Spleen (tissue), 11 donors: ENCODE data around the gene EML6. TPM values are rescaled to one million over a fixed set of nuclear protein-coding genes. Genes with fewer than 3 reads are reported as not detected.

ENCODE experiments used
- DNase-seq: peaks from one replicate; pipeline ENCODE4 v3.0.0-alpha.2; 2020
- H3K27ac ChIP-seq, 8 donors: fragments of 200-600 bp; sonication (generic) in 7 of 8; 1 replicate in 4 of 8; 2 replicates in 4 of 8; pipeline versions ENCODE4 v1.5.0 to v1.8.0; 2016 to 2021; ENCODE audit warnings: inconsistent platforms in 4 of 8, mild to moderate bottlenecking in 4 of 8, moderate library complexity in 1 of 8
- H3K27me3 ChIP-seq, 7 donors: fragments of 200-600 bp; sonication (generic) in 6 of 7; replicated peaks in 1 of 7; 1 replicate in 4 of 7; 2 replicates in 3 of 7; pipeline versions ENCODE4 v1.5.0 to v1.8.0; 2016 to 2021; ENCODE audit warnings: inconsistent platforms in 3 of 7, mild to moderate bottlenecking in 1 of 7
- H3K36me3 ChIP-seq, 6 donors: fragments of 200-600 bp; sonication (generic) in 5 of 6; 1 replicate in 4 of 6; 2 replicates in 2 of 6; pipeline versions ENCODE4 v1.5.0 to v1.8.0; 2016 to 2021; ENCODE audit warnings: inconsistent platforms in 2 of 6
- H3K4me1 ChIP-seq, 6 donors: fragments of 200-600 bp; sonication (generic) in 5 of 6; 1 replicate in 3 of 6; 2 replicates in 3 of 6; pipeline versions ENCODE4 v1.5.0 to v1.8.0; 2016 to 2021; ENCODE audit warnings: inconsistent platforms in 3 of 6
- H3K4me3 ChIP-seq, 8 donors: fragments of 200-600 bp; sonication (generic) in 7 of 8; 1 replicate in 4 of 8; 2 replicates in 4 of 8; pipeline versions ENCODE4 v1.5.0 to v1.8.0; 2016 to 2021; ENCODE audit warnings: inconsistent platforms in 4 of 8, mild to moderate bottlenecking in 4 of 8, moderate library complexity in 2 of 8
- H3K9me3 ChIP-seq, 8 donors: fragments of 200-600 bp; sonication (generic) in 7 of 8; 1 replicate in 4 of 8; 2 replicates in 4 of 8; pipeline versions ENCODE4 v1.5.0 to v1.8.0; 2016 to 2021; ENCODE audit warnings: inconsistent platforms in 4 of 8
- CTCF ChIP-seq, 11 experiments: fragments of 200-600 bp in 7 of 11; fragments of 450-650 bp in 4 of 11; sonication (generic) in 4 of 11; IDR thresholded peaks in 8 of 11; conservative IDR thresholded peaks in 3 of 11; 1 replicate in 7 of 11; 2 replicates in 4 of 11; pipeline versions ENCODE4 v1.4.0 to v1.8.0; 2016 to 2021; ENCODE audit warnings: antibody characterized with exemption in 11 of 11, inconsistent platforms in 4 of 11, mild to moderate bottlenecking in 1 of 11
- POLR2A ChIP-seq, 3 donors: fragments of 450-650 bp; IDR thresholded peaks; one replicate each; pipeline ENCODE4 v1.5.1; 2017; ENCODE audit warnings: antibody characterized with exemption in 3 of 3, mild to moderate bottlenecking in 1 of 3
- POLR2AphosphoS5 ChIP-seq, 3 donors: sonication (generic); formaldehyde crosslinking; IDR thresholded peaks; one replicate each; pipeline ENCODE4 v1.5.1; 2017; ENCODE audit warnings: antibody characterized with exemption in 3 of 3
- WGBS, 5 donors: extraction: QIAGEN DNeasy Blood & Tissue Kit in 3 of 5; methylation state at CpG; one replicate each; pipeline versions ENCODE4 v1.1.5 to v1.1.7; 2013 to 2018; 5-methylcytosine and 5-hydroxymethylcytosine counted together
- intact Hi-C: fragments of 100-400 bp; cut with DNase I; formaldehyde crosslinking; loops from one replicate; pipeline ENCODE4 v1.15.0; 2023; ENCODE audit warnings: low total_unique reads
- polyA plus RNA-seq, 3 donors: library from polyadenylated mRNA; stranded (reverse); fragments of 200-250 nt; gene quantifications; one replicate each; pipeline ENCODE4 v1.2.1, GENCODE V29; 2013
- total RNA-seq, 7 donors: library from RNA; depleted of rRNA in 3 of 7; stranded (reverse); fragments of >200 nt in 3 of 7; fragmentation: NEBNext Ultra II Directional in 4 of 7; extraction: Animal tissue kit (Norgen Biotek cat#: 25700) in 4 of 7; gene quantifications; one replicate each; pipeline versions ENCODE4 v1.1.0 to v1.2.1, GENCODE V29; 2016 to 2021
- donor health status: healthy with polysubstance abuse.
- donor health status: DM: no; HTN: no; CAD: no; lungs with moderate emphysema.
- donor health status: DM: no; HTN: no; CAD: no.
- donor health status: Bipolar disorder and iron deficiency.
- donor health status: healthy.
- donor health status: DM: no; HTN: no; CAD: no.
- donor health status: DM: yes; HTN: yes; CAD: no.

Gene EML6
- total and polyA plus RNA-seq, 10 donors = 4.7 to 18.2 (median 7.6) TPM

GRCh38 chr2:54962511-54962910 lies 239.0 kb downstream of the EML6 start:
- no peaks in the 10 kb centered on the region for H3K27me3 ChIP-seq
- H3K27ac ChIP-seq = no peak overlapping the region
- WGBS, 5 donors = 93 to 97% (median 94%) methylated on average over 13 of the region's 13 CpGs
- peaks cover 0 to 19% (median 7%) of the 10 kb centered on the region in 6 donors for H3K4me1 ChIP-seq
- no peak for TF ChIP-seq CTCF (IDR thresholded peaks at IDR 0.05 in 8 of 11, conservative IDR thresholded peaks at IDR 0.05 in 3 of 11)
- TF ChIP-seq POLR2AphosphoS5 (IDR thresholded peaks at IDR 0.05) = peak in 1 of 3 donors; percentile 42
- no peak for TF ChIP-seq POLR2A (IDR thresholded peaks at IDR 0.05)
- peaks cover 0 to 19% (median 0%) of the 10 kb centered on the region in 6 donors for H3K36me3 ChIP-seq
- peak; percentile 51 for DNase-seq
- intact Hi-C loops = no loop called here
- H3K4me3 ChIP-seq = no peak overlapping the region
- H3K9me3 ChIP-seq = no peaks in the 10 kb centered on the region

GRCh38 chr2:54962935-54963440 lies 239.5 kb downstream of the EML6 start:
- Histone ChIP-seq H3K4me1 (peaks cover 0 to 19% (median 7%) of the 10 kb centered on the region in 6 donors), H3K36me3 (peaks cover 0 to 24% (median 0%) of the 10 kb centered on the region in 6 donors), H3K4me3 (no peak overlapping the region), H3K27me3 (no peaks in the 10 kb centered on the region), H3K27ac (no peak overlapping the region), H3K9me3 (no peaks in the 10 kb centered on the region)
- DNase-seq = no peak
- intact Hi-C loops = no loop called here
- WGBS, 5 donors = 86 to 94% (median 90%) methylated on average over 3 of the region's 3 CpGs
- TF ChIP-seq CTCF (IDR thresholded peaks at IDR 0.05 in 8 of 11, conservative IDR thresholded peaks at IDR 0.05 in 3 of 11) = no peak

GRCh38 chr2:54963476-54963875 lies 240.0 kb downstream of the EML6 start:
- DNase-seq = no peak
- Histone ChIP-seq H3K4me1 (peaks cover 0 to 19% (median 7%) of the 10 kb centered on the region in 6 donors), H3K9me3 (no peaks in the 10 kb centered on the region), H3K27me3 (no peaks in the 10 kb centered on the region), H3K36me3 (peaks cover 0 to 28% (median 2%) of the 10 kb centered on the region in 6 donors), H3K4me3 (no peak overlapping the region), H3K27ac (no peak overlapping the region)
- 83 to 98% (median 95%) methylated on average over 2 of the region's 2 CpGs for WGBS, 5 donors
- TF ChIP-seq CTCF (IDR thresholded peaks at IDR 0.05 in 8 of 11, conservative IDR thresholded peaks at IDR 0.05 in 3 of 11) (no peak), POLR2AphosphoS5 (IDR thresholded peaks at IDR 0.05) (no peak), POLR2A (IDR thresholded peaks at IDR 0.05) (no peak)
- intact Hi-C loops = no loop called here

- Histone ChIP-seq H3K36me3 (peaks cover 0 to 36% (median 2%) of the 10 kb centered on the region in 6 donors), H3K27me3 (no peaks in the 10 kb centered on the region), H3K9me3 (no peaks in the 10 kb centered on the region), H3K4me1 (peaks cover 0 to 19% (median 7%) of the 10 kb centered on the region in 6 donors), H3K27ac (no peak overlapping the region), H3K4me3 (no peak overlapping the region)
- DNase-seq = no peak
- TF ChIP-seq CTCF (IDR thresholded peaks at IDR 0.05 in 8 of 11, conservative IDR thresholded peaks at IDR 0.05 in 3 of 11) = no peak
- TF ChIP-seq POLR2A (IDR thresholded peaks at IDR 0.05) = no peak
- TF ChIP-seq POLR2AphosphoS5 (IDR thresholded peaks at IDR 0.05) = no peak
- WGBS, 5 donors = 95 to 99% (median 96%) methylated on average over 8 of the region's 8 CpGs
- intact Hi-C loops = no loop called here
These were observed 240.8 kb downstream of the EML6 start for GRCh38 chr2:54964271-54964670.
